Umbilical cord (tissue), 2 donors: ENCODE data around the gene CRACDL. TPM values are rescaled to one million over a fixed set of nuclear protein-coding genes. Genes with fewer than 3 reads are reported as not detected.

ENCODE experiments used
- DNase-seq: peaks from one replicate; pipeline ENCODE4 v3.0.0-alpha.2; 2015; ENCODE audit warnings: low spot score
- total RNA-seq: library from RNA; depleted of rRNA; stranded (reverse); fragments of >200 nt; gene quantifications from one replicate; pipeline ENCODE4 v1.2.3, GENCODE V29; 2014; ENCODE audit warnings: low replicate concordance; ENCODE audit not compliant: insufficient read depth

Gene CRACDL
- total RNA-seq, 1 donor from 2014 or later: 1.9 TPM

DNA sequence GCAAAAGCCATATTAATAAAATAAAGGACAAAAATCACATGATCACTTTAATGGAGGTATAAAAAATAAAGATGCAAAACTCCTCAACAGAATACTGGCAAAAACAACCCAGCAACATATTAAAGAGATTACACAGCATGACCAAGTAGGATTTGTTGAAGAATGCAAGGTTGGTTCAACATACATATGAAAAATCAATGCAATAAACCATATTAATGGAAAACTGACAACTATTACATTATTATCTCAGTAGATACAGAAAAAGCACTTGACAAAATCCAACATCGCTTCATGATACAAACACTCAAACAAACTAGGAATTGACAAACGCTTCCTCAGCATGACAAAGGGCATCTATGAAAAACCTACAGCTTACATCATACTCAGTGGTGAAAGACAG, 76.7 kb downstream of the CRACDL start:
- no peak for DNase-seq

DNA sequence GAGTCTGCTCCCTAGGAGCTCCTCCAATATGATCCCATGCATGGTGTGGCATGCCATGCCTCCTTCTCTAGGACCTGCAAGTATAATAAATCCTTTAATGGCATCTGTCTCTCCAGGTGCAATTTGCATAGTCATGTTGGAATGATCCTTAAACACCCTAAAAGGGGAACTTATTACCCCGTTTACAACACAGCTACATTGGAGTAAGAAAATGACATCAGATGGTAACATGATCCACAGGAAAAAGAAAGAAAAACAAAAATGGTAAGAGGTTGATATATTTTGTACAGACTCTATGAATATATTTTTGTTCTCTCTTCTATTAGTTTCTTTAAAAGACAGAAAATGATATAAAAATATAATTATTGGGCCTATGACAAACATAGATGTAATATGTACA, 79.0 kb downstream of the CRACDL start:
- no peak for DNase-seq

DNA sequence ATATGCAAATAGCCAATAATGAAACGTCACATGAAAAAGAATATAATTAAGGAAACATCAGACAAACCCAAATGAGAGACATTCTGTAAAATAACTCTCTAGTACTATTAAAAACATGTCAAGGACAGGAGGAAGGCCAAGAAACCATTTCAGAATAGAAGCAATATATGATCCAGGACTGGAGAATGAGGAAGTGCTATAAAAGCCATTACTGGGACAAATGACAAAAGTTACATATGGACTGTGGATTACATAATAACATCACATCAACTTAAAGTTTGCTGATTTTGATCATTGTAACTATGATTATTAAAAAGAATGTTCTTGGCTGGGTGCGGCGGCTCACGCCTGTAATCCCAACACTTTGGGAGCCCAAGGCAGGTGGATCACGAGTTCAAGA, 81.3 kb downstream of the CRACDL start:
- no peak for DNase-seq

DNA sequence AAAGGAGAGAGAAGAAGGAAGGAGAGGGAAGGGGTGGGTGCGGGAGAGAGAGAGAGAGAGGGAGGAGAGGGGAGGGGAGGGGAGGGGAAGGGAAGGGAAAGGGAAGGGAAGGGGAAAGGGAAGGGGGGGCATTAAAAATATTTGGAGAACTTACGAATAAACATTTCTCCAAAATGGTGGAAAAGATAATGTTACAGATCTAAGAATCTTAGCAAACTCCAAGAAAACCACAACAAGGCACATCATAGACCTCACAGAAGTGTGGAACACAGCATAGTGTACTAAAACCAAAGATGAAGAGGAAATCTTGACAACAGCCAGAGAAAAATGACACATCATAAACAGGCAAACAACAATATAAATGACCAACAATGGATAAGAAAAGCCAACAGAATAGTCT, 83.1 kb downstream of the CRACDL start:
- no peak for DNase-seq

DNA sequence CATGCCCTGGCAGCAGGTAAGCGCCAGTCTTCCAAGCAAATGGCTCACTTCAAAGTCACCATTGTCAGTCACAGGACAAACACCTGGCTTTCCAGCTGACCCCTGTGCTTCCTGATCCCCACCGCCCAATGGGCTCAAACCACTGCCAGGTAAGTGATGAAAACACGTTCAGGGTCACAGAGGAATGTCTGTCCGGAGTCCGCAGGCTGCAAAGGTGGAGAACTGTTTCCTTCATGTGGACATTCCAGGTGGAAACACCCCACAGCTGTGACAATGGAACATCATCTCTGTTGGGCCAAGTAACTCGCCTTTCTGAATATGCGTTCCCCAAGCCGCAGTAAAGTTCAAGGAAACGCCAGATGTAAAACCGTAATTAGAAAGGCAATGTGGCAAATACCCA, 86.0 kb downstream of the CRACDL start:
- DNase-seq: no peak

DNA sequence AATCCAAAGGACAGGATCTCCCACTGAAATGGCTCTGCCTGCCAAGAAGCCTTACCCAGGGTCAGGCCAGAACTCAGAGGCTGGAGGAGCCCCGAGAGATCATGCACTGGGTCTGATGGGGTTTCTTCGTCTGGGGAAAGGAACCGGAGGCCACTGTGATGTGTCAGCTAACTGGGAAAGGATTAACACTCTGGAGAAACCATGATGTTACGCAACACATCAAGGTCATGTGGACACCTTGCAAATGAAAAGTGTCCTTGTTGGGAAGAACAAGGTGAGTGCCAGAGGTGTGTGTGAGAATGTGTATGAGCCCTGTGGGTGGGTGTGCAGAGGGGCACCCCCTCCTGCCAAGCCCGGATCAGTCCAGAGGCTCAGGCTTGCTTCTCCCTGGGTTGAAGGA, 86.9 kb downstream of the CRACDL start:
- no peak for DNase-seq

DNA sequence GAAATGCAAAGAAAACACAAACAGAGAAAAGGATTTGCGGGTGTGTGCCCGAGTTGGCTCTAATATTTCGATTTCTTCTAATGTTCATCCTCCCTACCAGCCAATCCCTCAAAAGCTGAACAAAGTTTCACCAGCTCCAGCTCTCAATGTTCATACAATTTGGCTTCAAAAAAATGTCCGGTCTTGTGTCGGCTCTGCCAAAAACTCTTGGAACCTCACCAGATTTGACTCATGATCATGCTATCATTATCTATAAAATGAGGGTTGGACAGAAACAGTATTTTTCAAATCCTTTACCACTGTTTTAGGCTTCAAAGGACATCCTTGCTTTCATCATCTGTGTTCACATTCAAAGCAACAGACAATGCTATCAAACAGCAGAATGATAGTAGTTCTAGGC, 88.2 kb downstream of the CRACDL start:
- no peak for DNase-seq

DNA sequence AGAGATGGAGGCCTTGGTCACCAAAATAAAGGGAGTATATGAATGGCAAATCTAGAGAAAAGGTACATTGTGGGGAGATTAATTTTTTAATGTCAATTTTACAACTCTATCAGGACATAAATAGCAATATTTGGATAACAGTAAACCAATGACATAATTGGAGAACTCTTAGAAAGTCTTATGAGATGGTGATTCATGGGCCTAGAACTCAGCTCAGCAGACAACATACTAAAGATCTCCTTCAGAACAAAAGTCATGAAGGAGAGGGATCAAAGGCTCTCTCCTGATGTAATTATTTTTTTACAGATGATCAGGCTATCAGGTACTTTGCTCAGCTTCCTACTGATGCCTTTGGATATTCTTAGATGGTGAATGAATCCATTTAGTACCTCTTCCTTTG, 90.0 kb downstream of the CRACDL start:
- DNase-seq: no peak

DNA sequence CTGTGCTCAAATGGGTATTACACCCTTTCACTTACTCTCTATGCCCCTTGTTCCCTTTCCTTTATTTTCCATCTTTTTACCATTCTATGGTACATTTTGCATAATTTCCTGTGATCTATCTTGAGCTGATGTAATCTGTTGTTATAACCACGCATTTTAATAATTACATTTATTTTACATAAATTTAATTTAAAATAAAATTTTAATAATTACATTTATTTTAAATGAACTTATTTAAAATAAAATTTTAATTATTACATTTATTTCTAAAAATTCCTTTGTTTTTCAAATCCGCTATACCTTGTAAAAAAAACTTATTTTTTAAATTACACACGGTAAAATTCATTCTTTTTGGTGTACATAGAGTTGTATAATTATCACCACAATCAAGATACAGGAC, 93.9 kb downstream of the CRACDL start:
- DNase-seq: no peak

DNA sequence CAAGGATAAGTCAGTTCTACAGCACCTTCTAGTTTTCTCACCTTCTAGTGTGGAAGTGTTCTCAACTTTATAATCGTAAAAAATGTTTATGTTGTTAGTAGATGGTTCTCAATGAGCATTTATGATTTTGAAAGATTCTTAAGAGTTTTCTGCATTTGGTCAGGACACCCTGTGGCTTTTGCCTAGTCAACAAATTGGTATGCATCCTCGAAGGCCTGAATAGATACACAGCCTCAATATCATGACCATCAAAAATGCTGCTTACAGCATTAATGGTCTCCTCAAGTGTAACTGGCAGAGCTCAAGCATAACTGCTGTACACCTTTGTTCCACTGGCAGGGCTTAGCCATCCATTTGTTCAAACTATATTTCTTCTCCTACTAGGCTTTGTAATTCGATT, 96.7 kb downstream of the CRACDL start:
- DNase-seq: no peak

DNA sequence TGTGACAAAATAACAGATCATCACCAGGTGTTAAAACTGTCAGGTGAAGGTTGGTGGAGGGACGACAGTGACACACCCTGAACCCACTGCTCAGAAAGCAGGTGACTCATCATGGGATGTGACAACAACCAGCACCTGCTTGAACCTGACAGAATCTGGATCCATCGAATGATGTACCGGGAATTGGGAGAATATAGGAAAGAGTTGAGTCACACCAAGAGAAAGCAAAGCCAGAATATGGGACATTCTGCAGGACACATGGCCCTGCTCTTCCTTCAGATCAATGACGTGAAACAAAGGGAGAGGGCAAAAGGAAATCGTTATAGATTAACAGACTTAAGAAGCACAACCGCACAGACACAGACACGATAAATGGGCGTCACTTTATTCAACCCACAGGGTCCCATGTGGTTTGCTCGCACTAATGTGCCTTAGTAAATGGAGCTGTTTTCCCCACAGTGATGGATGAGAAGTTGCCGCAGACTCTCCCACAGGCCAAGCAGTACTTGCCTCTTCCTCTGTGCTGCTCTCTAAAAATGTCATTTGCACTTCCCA, 100.1 kb downstream of the CRACDL start:
- DNase-seq: no peak

DNA sequence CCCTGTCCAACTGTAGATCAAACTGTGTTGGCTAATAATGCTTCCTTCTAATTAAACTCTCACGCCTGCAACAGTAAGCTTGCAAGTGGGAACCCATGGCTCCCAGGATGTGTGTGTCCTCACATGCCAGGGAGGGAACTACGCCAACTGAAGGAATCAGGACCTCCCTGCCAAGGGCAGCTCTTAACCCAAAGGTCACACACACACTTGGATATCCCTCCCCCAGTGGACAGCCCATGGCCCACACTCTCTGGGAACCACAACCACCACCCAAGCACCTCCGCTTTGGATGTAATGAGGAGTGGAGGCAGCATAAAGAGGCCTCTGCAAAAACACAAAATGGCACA, 102.1 kb downstream of the CRACDL start:
- no peak for DNase-seq

DNA sequence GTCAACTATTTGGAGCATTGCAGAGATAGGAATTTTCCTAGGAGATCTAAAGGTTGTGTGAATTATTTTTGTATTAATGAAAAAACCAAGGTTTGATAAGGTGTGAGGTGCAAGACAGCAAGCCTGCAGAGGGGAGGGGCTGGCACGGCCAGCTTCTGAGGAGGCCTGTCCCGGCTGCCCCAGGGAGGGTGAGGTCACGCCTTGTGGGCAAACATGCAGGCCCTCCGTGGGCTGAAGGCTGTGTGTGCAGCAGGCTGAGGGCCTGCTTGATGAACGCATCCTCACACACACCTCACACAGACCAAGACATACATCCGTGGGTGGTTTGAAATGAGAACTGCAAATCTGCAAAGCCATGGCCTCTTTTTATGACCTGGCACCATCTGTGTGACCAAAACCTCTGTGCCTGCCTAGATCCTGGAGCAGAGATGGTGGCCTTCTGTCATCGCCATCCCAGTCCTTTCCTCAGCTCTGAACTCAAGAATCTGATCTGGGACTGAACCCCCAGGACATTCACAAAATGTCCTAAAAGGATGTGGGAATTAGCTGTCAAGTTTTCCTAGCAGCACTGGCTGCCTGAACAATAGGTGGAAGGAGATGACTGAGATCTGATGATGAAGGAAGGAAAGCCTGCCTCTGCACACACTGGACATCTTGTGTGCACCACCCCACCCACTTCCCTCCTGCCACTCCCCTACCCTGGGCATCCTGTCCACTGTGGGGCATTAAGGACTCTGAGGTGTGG, 102.7 kb downstream of the CRACDL start:
- DNase-seq: no peak

DNA sequence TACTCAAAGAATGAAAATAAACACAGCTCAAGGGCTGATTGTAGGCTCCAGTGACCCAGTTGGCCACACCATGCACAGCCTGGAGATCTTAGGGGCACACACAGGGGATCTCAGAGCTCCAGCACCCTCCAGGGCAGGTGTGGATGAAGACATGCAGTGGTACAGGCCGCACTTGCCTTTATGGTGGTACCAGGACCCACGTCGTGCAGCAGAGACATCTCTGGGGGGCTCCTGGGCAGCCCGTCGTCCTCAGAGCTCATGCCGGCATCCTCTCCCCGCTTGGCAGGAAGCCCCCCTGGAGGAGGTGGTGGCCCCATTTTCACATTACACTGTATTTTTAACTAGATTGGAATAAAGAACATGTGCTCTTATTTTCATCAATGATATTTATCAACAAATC, 103.9 kb downstream of the CRACDL start:
- no peak for DNase-seq

DNA sequence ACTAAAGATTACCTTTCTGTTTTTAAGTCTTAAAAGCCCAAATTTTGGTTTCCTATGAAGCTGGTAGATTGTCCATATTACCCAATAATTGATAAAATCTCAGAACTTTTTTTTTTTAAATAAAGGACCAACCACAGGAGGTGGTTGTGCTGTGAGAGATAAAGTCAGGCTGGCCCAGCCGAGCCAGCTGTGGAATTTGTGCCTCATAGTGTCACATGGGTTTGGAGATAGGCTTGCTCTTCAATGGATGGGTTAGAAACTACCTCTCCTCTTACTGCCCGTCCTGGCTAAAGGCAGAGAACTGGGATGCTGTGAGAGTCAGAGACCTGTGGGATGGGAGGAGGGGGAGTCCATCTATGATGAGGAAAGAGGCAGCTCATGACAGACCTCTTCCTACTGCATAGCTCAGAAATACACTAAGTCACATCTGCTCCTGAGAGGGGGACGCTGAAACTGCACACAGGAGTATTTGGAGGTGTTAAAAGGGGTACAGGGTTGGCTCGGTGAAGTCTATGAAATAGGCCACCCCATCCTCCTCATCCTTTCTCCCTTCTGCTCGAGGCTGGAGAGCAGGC, 105.4 kb downstream of the CRACDL start:
- no peak for DNase-seq

DNA sequence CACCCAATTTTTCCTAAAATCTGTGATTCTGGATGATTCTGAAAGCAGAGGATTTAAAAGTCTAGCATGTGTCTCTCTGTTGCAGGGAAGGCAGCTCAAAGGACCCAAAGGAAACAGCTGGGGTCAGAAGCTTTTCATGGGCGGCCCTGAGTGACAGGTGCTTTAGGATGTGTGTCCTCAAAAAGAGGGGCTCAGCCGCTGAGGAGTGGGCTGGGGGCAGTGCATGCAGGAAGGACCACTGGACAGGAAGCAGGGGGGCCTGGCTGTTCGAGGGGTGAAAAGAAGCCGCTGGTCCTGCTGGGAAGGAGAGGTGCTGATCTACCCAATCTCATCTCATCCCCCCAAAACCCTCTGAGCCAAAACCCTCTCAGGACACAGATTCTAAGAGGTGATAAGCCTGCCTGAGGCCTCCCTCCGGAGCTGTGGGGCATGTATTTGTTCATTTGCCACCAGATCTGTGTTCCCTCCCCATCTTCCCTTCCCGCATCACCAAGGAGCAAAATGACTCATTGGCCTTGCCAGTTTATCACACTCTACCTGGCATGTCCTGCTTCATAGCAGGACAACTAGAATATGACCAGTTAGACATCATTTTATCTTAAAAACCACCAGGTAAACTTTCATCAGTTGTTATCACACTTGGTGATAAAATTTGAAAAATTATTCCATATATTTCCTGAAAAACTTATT, 106.3 kb downstream of the CRACDL start:
- no peak for DNase-seq

DNA sequence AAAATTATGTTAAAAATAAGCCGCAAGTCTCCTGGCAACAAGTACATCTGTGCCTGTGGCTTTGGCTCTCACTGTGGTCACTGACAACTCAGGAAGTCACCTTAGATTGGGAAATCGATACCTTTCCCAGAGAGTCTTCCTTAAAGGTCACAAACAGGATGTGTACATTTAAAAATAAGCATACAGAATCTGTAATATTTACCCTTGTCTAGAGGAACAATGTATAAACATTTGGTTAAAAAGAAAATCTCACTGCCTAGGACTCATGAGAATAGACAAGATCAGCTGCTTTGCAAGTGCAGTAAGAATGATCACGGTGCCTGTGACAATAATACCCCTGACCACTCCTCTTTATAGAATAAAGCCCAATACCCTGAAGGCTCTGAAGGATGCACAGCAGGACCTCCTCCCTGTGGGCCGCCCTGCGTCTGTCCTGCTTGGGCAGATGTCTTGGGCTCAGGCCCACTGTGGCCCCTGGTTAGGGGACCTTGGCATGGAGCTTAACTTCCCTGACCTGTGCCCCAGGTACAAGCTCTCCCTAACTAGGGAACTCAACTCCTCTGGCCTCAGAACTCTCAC, 107.1 kb downstream of the CRACDL start:
- no peak for DNase-seq

DNA sequence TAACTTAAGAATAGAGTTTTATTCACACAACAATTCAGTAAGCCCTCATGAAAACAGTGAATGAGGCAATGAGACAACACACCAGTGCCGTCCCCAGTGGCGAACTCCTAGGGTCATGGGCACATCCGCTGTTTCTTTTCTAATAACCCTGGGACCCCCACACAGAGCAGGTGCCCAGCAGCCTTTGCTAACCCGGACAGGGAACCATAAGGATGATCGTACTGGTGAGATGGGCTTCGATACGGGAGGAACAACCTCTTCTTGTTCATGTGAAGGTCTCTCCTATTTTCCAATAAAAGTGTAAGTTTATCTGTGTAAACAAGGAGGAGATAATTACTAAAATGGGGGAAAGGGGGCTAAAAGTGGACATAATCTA, 107.7 kb downstream of the CRACDL start:
- no peak for DNase-seq

DNA sequence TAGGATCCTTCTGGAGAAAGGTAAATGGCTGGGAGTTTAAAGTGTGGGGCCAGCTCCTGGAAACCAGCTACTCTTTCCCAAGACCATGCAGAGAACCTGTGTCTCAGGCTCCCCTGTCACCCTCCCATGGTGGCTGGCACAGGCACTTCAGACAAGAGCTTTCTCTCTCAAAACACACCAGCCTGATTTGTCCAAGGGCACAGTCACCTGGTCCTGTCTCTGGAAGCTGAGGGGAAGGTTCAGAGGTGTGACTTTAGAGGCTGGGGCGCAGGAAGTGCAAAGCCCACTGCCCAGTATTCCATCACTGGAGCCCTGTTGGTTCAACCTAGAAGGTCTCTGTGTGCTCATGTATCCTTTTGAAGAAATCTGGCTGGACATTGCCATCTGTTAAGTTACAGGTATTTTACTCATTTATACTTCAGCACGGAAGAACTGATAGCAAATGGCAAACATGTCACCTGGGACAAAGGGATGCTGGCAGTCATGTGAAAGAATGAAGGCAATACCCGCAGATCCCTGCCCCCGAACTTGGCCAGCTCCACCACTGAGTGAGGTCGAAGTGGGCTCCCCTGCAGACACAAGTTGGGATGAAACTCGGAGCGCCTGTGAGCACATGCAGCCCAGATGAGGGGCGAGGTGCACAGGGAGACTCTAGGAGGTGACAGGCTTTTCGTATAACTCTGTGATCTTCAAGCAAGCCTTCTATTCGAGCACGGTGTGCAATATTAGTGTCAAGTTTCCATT, 108.2 kb downstream of the CRACDL start:
- no peak for DNase-seq

DNA sequence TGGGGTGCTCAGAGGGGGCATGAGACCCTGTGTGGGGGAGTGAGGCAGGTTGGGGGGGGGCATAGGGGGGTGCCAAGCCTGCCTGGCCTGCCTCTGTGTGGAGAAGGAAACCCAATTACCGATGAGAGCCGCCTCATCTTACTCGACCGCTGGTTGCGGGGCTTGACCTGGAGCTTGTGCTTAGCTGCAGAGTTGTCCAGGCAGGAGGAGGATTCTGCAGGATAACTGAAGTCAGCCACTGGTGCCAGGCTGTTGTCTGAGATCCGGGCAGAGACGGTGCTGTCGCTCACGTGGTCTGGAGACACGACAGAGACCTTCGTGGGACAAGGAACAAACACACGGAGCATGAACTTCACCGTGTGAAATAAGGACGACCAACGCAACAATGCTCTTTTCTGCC, 109.2 kb downstream of the CRACDL start:
- DNase-seq: no peak

DNA sequence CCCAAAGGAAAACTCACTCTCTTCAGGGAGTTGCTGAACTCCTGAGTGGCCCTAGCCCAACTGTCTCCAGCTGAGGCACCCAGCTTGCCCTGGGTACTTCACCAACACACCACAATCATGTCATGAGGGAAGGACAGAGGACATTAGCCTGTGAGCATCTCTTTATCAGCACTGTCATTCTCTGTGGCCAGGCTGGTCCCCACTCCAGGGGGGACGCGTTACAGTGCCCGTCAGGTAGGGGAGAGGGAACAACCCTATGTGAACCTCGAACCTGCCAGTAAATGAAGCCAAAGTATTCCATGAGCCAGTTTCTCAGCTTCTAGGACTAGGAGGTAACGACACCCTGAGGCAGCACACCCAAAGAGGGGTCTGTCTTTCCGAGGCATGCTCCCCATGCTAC, 110.2 kb downstream of the CRACDL start:
- no peak for DNase-seq

DNA sequence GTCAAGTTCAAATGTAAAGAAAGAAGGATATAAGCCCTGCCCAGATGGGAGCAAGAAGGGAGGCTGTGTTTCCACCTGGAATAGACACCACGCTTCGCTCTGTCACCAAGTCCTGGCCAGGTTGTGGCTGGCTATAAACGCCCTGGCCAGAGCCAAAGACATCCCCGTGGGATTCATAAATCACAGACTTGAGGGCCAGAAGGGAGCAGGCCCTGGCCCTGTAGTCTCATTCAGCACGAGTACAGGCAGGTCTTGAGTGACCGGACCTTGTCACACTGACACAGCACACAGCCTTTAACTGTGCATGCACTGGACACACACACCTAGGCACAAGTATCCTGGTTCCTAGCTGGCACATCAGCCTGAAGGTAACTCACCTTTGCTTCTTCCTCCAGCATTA, 110.6 kb downstream of the CRACDL start:
- no peak for DNase-seq
